Dedifferentiated amniotic fluid mesenchymal stem cell (primary cell): ENCODE data around the gene PIWIL4.

Experiments
- DNase-seq: peaks from one replicate; pipeline ENCODE4 v3.0.0-alpha.2; 2016; ENCODE audit errors: extremely low spot score

PIWIL4 gene

GRCh38 chr11:94662846-94663390, 95.8 kb downstream of the PIWIL4 start:
- no peak for DNase-seq

- no peak for DNase-seq
Observed at GRCh38 chr11:94664346-94664745, 97.2 kb downstream of the PIWIL4 start.

DNA sequence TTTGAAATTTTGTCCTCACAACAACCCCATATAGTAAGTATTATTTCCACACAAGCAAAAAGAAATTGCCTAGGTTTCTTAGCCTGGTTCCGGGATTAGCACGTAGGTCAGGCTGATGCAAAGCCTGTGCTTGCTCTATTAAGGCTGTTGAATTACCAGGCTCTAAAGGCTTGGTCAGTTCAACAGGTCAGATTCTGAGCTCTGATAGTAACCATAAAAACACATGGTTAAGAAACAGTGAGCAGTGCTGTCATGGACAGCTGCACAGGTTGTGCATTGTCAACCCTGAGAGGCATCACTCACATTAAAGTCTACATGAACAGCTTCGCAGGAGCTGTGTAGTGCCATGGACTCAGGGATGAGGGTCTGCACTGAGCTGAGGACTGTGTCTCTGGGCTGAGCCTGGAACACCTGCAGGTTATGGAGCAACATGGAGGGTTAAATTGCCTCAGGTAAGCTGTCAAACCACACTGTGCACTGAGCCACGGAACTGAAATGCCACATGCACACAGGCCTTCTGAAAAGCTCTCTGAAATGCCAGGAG, 98.0 kb downstream of the PIWIL4 start:
- DNase-seq = no peak

DNA sequence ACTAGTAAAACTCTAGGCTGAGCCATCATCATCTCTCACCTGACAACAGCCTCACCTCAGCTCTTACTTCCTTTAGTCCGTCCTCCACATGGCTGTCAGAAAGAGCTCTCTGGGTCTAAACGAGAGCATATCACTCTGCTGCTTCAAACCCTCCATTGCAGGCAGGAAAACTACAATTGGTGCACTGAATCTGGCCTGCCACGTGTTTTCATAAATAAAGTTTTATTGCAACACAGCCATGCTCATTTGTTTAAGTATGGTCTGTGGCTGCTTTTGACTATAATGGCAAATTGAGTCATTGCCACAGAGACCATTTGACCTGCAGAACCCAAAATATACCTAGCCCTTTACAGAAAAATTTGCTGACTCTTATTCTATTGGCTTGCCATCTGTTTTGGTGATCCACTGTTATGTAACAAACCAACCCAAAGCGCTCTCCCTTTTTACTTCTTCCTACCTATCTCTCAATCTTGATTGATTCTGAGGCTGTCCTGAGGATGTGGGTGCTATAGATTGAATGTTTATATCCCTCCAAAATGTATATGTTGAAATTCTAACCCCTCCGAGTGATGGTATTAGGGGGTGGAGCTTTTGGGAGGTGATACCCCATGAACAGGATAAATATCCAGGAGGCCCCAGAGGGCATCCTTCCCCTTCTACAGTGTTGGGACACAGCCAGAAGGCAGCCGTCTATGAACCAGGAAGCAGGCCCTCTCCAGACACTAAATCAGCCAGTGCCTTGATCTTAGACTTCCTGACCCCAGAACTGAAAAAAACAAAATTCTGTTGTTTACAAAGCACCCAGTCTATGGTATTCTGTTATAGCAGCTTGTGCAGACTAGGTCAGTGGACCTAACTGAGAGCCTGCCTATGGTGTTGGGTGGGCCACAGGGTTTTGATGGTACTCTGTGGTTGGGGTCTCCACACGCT, 99.9 kb downstream of the PIWIL4 start:
- no peak for DNase-seq

GRCh38 chr11:94668212-94668793, 101.1 kb downstream of the PIWIL4 start:
- DNase-seq = no peak

DNA sequence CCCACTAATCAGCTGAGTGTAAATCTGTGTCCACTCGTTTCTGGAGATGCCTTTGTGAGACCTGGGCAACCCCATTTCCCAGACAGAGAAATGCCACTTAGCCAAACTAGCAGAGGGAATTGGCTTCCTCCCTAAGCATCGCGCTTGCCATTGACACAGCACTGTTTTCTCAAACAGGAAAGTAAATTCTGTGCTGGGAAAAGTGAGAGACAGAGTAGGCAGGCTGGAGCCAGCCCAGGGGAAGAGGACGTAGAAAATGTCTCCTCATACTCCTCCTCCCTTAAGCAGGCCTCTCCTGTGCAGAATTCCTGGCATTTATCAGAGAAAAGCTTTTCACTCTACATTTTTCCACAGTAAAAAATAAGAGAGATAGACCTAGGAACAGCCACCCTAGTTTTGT, 101.9 kb downstream of the PIWIL4 start:
- no peak for DNase-seq
